ENCODE data around the gene ST3GAL4.

Gene ST3GAL4

DNA sequence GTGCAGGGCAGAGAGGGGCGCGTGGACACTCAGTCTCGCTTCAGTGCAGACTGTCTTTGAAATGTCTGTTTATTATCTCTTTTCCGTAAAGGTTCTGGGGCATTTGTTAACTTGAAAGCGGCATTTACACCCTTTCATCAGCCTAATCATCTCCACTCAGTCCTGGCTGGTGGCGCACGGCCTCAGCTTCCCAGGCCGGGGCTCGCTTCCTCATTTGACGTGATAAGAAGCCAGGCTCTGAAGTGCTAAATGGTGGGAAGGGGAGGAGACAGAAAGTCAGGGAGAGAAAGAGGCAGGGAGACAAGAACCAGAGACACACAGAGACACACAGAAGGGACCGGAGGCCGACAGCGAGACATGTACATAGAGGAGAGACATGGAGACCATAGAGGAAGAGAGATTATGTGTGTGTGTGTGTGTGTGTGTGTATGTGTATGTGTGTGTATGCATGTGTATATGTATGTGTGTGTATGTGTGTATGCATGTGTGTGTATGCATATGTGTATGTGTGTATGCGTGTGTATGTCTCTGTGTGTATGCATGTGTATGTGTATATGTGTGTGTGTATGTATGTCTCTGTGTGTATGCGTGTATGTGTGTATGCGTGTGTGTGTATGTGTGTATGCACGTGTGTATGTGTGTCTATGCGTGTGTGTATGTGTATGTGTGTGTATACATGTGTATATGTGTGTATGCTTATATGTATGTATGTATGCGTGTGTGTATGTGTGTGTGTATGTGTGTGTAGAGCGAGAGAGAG, 101.5 kb downstream of the ST3GAL4 start:
- Histone ChIP-seq H3K27me3 (ENCODE audit: insufficient read depth, poor library complexity, severe bottlenecking) (peaks cover 6% of the 10 kb centered on the region), H3K4me1 (ENCODE audit: insufficient read depth, poor library complexity, severe bottlenecking) (no peaks in the 10 kb centered on the region), H3K36me3 (ENCODE audit: low read depth) (no peaks in the 10 kb centered on the region), H3K9me3 (ENCODE audit: severe bottlenecking) (no peaks in the 10 kb centered on the region), H3K4me3 (ENCODE audit: severe bottlenecking) (no peak overlapping the region), H3K27ac (ENCODE audit: poor library complexity, severe bottlenecking) (no peak overlapping the region)
- DNase-seq (ENCODE audit: low spot score), result no peak
- TF ChIP-seq, protein P1, sequence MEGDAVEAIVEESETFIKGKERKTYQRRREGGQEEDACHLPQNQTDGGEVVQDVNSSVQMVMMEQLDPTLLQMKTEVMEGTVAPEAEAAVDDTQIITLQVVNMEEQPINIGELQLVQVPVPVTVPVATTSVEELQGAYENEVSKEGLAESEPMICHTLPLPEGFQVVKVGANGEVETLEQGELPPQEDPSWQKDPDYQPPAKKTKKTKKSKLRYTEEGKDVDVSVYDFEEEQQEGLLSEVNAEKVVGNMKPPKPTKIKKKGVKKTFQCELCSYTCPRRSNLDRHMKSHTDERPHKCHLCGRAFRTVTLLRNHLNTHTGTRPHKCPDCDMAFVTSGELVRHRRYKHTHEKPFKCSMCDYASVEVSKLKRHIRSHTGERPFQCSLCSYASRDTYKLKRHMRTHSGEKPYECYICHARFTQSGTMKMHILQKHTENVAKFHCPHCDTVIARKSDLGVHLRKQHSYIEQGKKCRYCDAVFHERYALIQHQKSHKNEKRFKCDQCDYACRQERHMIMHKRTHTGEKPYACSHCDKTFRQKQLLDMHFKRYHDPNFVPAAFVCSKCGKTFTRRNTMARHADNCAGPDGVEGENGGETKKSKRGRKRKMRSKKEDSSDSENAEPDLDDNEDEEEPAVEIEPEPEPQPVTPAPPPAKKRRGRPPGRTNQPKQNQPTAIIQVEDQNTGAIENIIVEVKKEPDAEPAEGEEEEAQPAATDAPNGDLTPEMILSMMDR (IDR thresholded peaks at IDR 0.05; ENCODE audit: poor library complexity, severe bottlenecking), result no peak
- no peak for ATAC-seq (ENCODE audit: low read depth)

DNA sequence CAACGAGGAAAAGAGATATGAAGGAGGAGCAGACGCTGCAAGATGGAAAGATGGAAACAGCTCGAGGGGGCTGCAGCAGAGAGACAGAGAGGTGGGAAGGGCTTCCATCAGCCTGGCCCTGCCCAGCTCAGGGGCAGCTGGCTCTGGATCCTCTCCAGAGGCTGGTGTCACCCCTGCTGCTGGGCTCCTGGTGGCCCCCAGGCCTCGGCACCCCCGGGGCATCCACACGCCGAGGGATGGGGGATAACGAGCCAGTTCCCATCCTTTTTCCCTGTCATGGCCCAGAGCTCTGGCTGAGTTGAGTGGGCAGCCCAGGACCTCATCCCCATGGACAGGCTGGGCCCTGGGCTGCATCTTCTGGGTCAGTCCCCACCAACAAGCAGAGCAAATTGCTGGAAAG, 102.3 kb downstream of the ST3GAL4 start:
- DNase-seq (ENCODE audit: low spot score) (no peak), ATAC-seq (ENCODE audit: low read depth) (no peak)
- no peaks in the 10 kb centered on the region for H3K4me1 ChIP-seq (ENCODE audit: insufficient read depth, poor library complexity, severe bottlenecking)
- H3K27me3 ChIP-seq (ENCODE audit: insufficient read depth, poor library complexity, severe bottlenecking), result peaks cover 6% of the 10 kb centered on the region
- no peaks in the 10 kb centered on the region for H3K36me3 ChIP-seq (ENCODE audit: low read depth)
- no peak overlapping the region for H3K4me3 ChIP-seq (ENCODE audit: severe bottlenecking)
- no peak overlapping the region for H3K27ac ChIP-seq (ENCODE audit: poor library complexity, severe bottlenecking)
- TF ChIP-seq, protein P1 (IDR thresholded peaks at IDR 0.05; ENCODE audit: poor library complexity, severe bottlenecking), result no peak
- H3K9me3 ChIP-seq (ENCODE audit: severe bottlenecking), result no peaks in the 10 kb centered on the region

DNA sequence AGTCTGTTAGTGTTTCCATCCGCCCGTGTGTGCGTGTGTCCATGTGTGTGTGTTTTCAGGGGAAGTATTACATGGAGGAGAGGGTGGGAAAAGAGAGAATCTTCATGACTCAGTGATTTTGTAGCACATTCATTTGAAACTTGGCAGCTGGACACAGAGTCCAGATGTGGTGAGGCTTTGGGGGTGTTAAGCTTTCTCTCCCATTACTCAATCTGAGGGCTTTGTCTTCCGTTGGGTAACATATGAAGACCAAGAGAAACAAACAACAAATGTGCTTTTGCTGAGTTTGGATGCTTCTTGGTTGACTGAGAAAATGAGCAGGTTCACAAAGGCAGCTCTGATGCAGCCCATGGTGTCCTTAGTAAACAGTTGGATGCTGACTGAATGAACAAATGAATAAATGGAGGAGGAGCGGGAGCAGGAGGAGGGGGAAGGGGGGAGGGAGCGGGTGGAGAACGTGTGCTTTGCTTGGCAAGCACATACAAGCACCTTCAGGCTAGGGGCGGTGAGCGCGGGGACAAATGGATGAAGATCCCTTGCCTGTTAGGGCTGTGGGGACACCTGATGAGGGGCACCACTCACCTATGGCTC, 104.3 kb downstream of the ST3GAL4 start:
- Histone ChIP-seq H3K9me3 (ENCODE audit: severe bottlenecking) (no peaks in the 10 kb centered on the region), H3K27me3 (ENCODE audit: insufficient read depth, poor library complexity, severe bottlenecking) (peaks cover 9% of the 10 kb centered on the region), H3K27ac (ENCODE audit: poor library complexity, severe bottlenecking) (no peak overlapping the region), H3K4me3 (ENCODE audit: severe bottlenecking) (no peak overlapping the region), H3K36me3 (ENCODE audit: low read depth) (no peaks in the 10 kb centered on the region), H3K4me1 (ENCODE audit: insufficient read depth, poor library complexity, severe bottlenecking) (no peaks in the 10 kb centered on the region)
- TF ChIP-seq, protein P1 (IDR thresholded peaks at IDR 0.05; ENCODE audit: poor library complexity, severe bottlenecking), result no peak
- ATAC-seq (ENCODE audit: low read depth), result no peak
- no peak for DNase-seq (ENCODE audit: low spot score)

DNA sequence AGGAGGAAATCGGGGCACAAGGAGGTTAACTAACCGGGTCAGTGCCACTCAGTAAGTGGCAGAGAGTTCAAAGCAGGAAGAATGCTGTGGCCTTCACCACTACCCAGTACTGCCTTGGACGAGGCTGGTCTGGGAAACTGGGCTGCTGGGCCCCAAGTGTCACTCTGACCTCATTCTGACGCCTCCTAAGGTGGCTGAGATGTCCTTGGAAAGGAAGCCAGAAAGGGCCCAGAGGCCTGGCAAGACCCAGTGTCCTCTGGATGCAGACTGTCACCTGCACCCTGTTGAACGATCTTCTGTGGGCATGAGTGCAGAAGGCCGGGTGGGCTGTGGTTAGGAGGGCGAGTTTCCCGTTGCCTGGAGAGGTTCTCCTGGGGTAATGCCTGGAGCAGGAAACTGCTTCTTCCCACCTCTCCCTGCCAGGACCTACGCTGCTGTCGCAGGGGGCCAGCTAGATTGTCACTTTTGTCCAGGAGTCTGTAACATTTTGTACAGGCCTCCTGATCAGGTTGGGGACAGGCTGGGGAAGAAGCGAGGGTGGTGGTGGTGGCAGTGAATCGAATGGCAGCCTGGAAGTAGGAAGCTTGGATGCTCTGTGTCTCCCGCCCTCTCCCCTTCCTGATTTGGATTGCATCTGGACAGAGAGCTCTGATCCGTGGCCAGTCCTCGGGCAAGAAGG, 105.1 kb downstream of the ST3GAL4 start:
- H3K36me3 ChIP-seq (ENCODE audit: low read depth), result no peaks in the 10 kb centered on the region
- H3K4me1 ChIP-seq (ENCODE audit: insufficient read depth, poor library complexity, severe bottlenecking), result no peaks in the 10 kb centered on the region
- H3K4me3 ChIP-seq (ENCODE audit: severe bottlenecking), result no peak overlapping the region
- TF ChIP-seq, protein P1 (IDR thresholded peaks at IDR 0.05; ENCODE audit: poor library complexity, severe bottlenecking), result no peak
- H3K9me3 ChIP-seq (ENCODE audit: severe bottlenecking), result no peaks in the 10 kb centered on the region
- ATAC-seq (ENCODE audit: low read depth), result no peak
- H3K27me3 ChIP-seq (ENCODE audit: insufficient read depth, poor library complexity, severe bottlenecking), result peaks cover 9% of the 10 kb centered on the region
- DNase-seq (ENCODE audit: low spot score), result no peak
- H3K27ac ChIP-seq (ENCODE audit: poor library complexity, severe bottlenecking), result no peak overlapping the region
